GM06990 (cell line): Measurements from ENCODE around the gene ZNF493.

Source experiments
- DNase-seq: peaks from one replicate; pipeline ENCODE4 v3.0.0-alpha.2; 2011; ENCODE audit not compliant: insufficient read length; ENCODE audit errors: extremely low read depth
- H3K27me3 ChIP-seq: replicated peaks from 2 replicates; pipeline ENCODE4 v1.6.0; 2011; ENCODE audit warnings: low read length; ENCODE audit not compliant: control insufficient read depth, insufficient read depth
- H3K36me3 ChIP-seq: 2 replicates; pipeline ENCODE4 v1.5.1; 2011; ENCODE audit warnings: low read length; ENCODE audit not compliant: control insufficient read depth, insufficient read depth
- H3K4me3 ChIP-seq: replicated peaks from 2 replicates; pipeline ENCODE4 v1.5.1; 2011; ENCODE audit warnings: low read depth, mild to moderate bottlenecking, control low read depth, low read length
- CTCF ChIP-seq: IDR thresholded peaks from 2 replicates; pipeline ENCODE4 v1.5.1; 2011; ENCODE audit warnings: low read length, control low read depth, mild to moderate bottlenecking, inconsistent platforms; ENCODE audit not compliant: insufficient read depth, poor library complexity, severe bottlenecking

ZNF493 gene

GRCh38 chr19:21396121-21396520 lies 812 bp upstream of the ZNF493 start:
- DNase-seq: no peak
- Histone ChIP-seq H3K36me3 (no peaks in the 10 kb centered on the region; the same call in 1 of the 2 replicates), H3K4me3 (no peak overlapping the region), H3K27me3 (no peaks in the 10 kb centered on the region)
- TF ChIP-seq CTCF: no peak

- no peaks in the 10 kb centered on the region; the same call in none of the 2 replicates for H3K36me3 ChIP-seq
- no peaks in the 10 kb centered on the region for H3K27me3 ChIP-seq
- no peak overlapping the region for H3K4me3 ChIP-seq
- no peak for TF ChIP-seq CTCF
- DNase-seq: no peak
Observed at GRCh38 chr19:21398851-21399250, 1.9 kb downstream of the ZNF493 start.

- no peaks in the 10 kb centered on the region for H3K27me3 ChIP-seq
- DNase-seq: no peak
- TF ChIP-seq CTCF: no peak
- no peak overlapping the region for H3K4me3 ChIP-seq
- no peaks in the 10 kb centered on the region; the same call in none of the 2 replicates for H3K36me3 ChIP-seq
Observed at GRCh38 chr19:21402303-21402985, 5.5 kb downstream of the ZNF493 start.

GRCh38 chr19:21410166-21410565 lies 13.2 kb downstream of the ZNF493 start:
- DNase-seq: no peak
- no peaks in the 10 kb centered on the region; the same call in 1 of the 2 replicates for H3K36me3 ChIP-seq
- no peaks in the 10 kb centered on the region for H3K27me3 ChIP-seq
- H3K4me3 ChIP-seq: no peak overlapping the region
- TF ChIP-seq CTCF: no peak

- TF ChIP-seq CTCF: no peak
- no peak for DNase-seq
- Histone ChIP-seq H3K36me3 (no peaks in the 10 kb centered on the region), H3K4me3 (no peak overlapping the region), H3K27me3 (no peaks in the 10 kb centered on the region)
Observed at GRCh38 chr19:21422244-21422643, 25.3 kb downstream of the ZNF493 start.
